Vagina (tissue), 2 donors: ENCODE results near the gene TAF15. TPM values are rescaled to one million over a fixed set of nuclear protein-coding genes. Genes with fewer than 3 reads are reported as not detected.
A peak's percentile ranks its signal among the peaks of the same experiment; 100 is the strongest.

Experiments
- DNase-seq, 2 donors: peaks; one replicate each; pipeline ENCODE4 v3.0.0-alpha.2; 2017; ENCODE audit errors: extremely low spot score in 2 of 2
- H3K27ac ChIP-seq: fragments of 200-600 bp; sonication (generic); one replicate; pipeline ENCODE4 v1.5.1; 2019
- H3K27me3 ChIP-seq: fragments of 200-600 bp; sonication (generic); one replicate; pipeline ENCODE4 v1.5.1; 2019
- H3K36me3 ChIP-seq, 2 donors: fragments of 200-600 bp; sonication (generic); one replicate each; pipeline ENCODE4 v1.5.1; 2017 to 2019
- H3K4me1 ChIP-seq: fragments of 200-600 bp; sonication (generic); one replicate; pipeline ENCODE4 v1.5.1; 2019
- H3K4me3 ChIP-seq, 2 donors: fragments of 200-600 bp; sonication (generic); 1 replicate in 1 of 2; 2 replicates in 1 of 2; pipeline ENCODE4 v1.5.1; 2016 to 2019
- H3K9me3 ChIP-seq: fragments of 200-600 bp; sonication (generic); one replicate; pipeline ENCODE4 v1.5.1; 2019
- POLR2A ChIP-seq, 2 donors: fragments of 450-650 bp; IDR thresholded peaks; one replicate each; pipeline ENCODE4 v1.6.1; 2017; ENCODE audit warnings: antibody characterized with exemption in 2 of 2, mild to moderate bottlenecking in 2 of 2, moderate library complexity in 2 of 2
- POLR2AphosphoS5 ChIP-seq, 2 donors: sonication (generic); formaldehyde crosslinking; IDR thresholded peaks; one replicate each; pipeline ENCODE4 v1.9.0; 2017; ENCODE audit warnings: antibody characterized with exemption in 2 of 2, mild to moderate bottlenecking in 2 of 2, low read depth in 1 of 2; ENCODE audit not compliant: insufficient read depth in 1 of 2
- intact Hi-C: fragments of 100-400 bp; cut with DNase I; formaldehyde crosslinking; loops from one replicate; pipeline ENCODE4 v1.15.1; 2023
- total RNA-seq: library from RNA; depleted of rRNA; stranded (reverse); fragments of >200 nt; gene quantifications from one replicate; pipeline ENCODE4 v1.2.3, GENCODE V29; 2016
- TF ChIP-seq, protein P1 (sequence below), 3 experiments: fragments of 450-650 bp in 2 of 3; fragments of 200-600 bp in 1 of 3; sonication (generic) in 1 of 3; IDR thresholded peaks; one replicate each; pipeline ENCODE4 v1.5.1; 2017 to 2019; ENCODE audit warnings: antibody characterized with exemption in 3 of 3, mild to moderate bottlenecking in 2 of 3, moderate library complexity in 2 of 3

TAF15 gene
- total RNA-seq, 1 donor from 2014 or later = 74.9 TPM

GRCh38 chr17:35797918-35798317 lies 11.4 kb upstream of the TAF15 start:
- H3K9me3 ChIP-seq = no peaks in the 10 kb centered on the region
- TF ChIP-seq, protein P1, sequence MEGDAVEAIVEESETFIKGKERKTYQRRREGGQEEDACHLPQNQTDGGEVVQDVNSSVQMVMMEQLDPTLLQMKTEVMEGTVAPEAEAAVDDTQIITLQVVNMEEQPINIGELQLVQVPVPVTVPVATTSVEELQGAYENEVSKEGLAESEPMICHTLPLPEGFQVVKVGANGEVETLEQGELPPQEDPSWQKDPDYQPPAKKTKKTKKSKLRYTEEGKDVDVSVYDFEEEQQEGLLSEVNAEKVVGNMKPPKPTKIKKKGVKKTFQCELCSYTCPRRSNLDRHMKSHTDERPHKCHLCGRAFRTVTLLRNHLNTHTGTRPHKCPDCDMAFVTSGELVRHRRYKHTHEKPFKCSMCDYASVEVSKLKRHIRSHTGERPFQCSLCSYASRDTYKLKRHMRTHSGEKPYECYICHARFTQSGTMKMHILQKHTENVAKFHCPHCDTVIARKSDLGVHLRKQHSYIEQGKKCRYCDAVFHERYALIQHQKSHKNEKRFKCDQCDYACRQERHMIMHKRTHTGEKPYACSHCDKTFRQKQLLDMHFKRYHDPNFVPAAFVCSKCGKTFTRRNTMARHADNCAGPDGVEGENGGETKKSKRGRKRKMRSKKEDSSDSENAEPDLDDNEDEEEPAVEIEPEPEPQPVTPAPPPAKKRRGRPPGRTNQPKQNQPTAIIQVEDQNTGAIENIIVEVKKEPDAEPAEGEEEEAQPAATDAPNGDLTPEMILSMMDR (IDR thresholded peaks at IDR 0.05) = no peak
- TF ChIP-seq POLR2AphosphoS5 (IDR thresholded peaks at IDR 0.05; ENCODE audit: insufficient read depth in 1 of 2, low read depth in 1 of 2) (no peak), POLR2A (IDR thresholded peaks at IDR 0.05) (no peak)
- H3K4me3 ChIP-seq = no peak overlapping the region
- peaks cover 26% of the 10 kb centered on the region for H3K4me1 ChIP-seq
- intact Hi-C loops = no loop called here
- peak in 1 of 2 donors; percentile 46 for DNase-seq
- no peaks in the 10 kb centered on the region for H3K27me3 ChIP-seq
- H3K36me3 ChIP-seq = no peaks in the 10 kb centered on the region
- no peak overlapping the region for H3K27ac ChIP-seq

- H3K36me3 ChIP-seq = no peaks in the 10 kb centered on the region
- no peak overlapping the region for H3K4me3 ChIP-seq
- H3K27me3 ChIP-seq = no peaks in the 10 kb centered on the region
- intact Hi-C loops = no loop called here
- peak in 1 of 2 donors; percentile 13 for TF ChIP-seq POLR2AphosphoS5 (IDR thresholded peaks at IDR 0.05; ENCODE audit: insufficient read depth in 1 of 2, low read depth in 1 of 2)
- TF ChIP-seq, protein P1 (IDR thresholded peaks at IDR 0.05) = no peak
- no peaks in the 10 kb centered on the region for H3K9me3 ChIP-seq
- H3K4me1 ChIP-seq = peaks cover 19% of the 10 kb centered on the region
- H3K27ac ChIP-seq = no peak overlapping the region
- peak in 1 of 2 donors; percentile 61 for DNase-seq
Observed at GRCh38 chr17:35799942-35800341, 9.3 kb upstream of the TAF15 start.

DNA sequence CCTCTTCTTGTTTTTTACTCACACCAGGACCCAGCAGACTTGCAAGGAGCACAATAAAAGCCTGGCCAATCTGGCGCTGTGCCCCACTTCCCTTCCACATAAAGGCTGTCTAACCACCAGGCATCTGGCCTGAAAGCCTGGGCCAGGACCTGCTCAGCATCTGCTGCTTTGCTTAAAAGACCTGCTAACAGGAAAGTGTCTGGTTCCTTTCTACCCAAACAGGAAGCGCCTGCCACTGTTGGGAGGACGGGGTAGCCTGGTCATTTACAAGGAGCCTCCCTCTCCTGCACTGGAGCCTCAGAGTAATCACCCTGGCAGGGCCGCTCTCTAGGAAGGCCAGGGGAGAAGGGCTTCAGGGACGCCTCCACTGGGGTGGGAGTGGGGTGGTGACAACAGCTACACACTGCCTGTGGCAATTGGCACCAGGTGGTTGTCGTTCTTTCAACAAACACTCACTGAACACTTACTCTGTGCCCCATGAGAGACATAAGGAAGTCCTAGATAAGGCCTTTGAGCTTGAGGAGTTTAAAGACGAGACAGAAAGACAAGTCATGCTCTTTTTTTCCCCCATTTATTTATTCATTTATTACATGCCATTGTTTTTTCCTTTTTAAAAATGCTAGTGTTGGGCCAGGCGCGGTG lies 7.6 kb upstream of the TAF15 start:
- no peak for DNase-seq
- TF ChIP-seq POLR2AphosphoS5 (IDR thresholded peaks at IDR 0.05; ENCODE audit: insufficient read depth in 1 of 2, low read depth in 1 of 2) (peak; percentile 62 to 67), POLR2A (IDR thresholded peaks at IDR 0.05) (no peak)
- TF ChIP-seq, protein P1 (IDR thresholded peaks at IDR 0.05) = no peak
- Histone ChIP-seq H3K4me3 (no peak overlapping the region), H3K36me3 (no peaks in the 10 kb centered on the region), H3K27ac (no peak overlapping the region), H3K27me3 (no peaks in the 10 kb centered on the region), H3K4me1 (peaks cover 19% of the 10 kb centered on the region), H3K9me3 (no peaks in the 10 kb centered on the region)
- intact Hi-C loops = no loop called here

DNA sequence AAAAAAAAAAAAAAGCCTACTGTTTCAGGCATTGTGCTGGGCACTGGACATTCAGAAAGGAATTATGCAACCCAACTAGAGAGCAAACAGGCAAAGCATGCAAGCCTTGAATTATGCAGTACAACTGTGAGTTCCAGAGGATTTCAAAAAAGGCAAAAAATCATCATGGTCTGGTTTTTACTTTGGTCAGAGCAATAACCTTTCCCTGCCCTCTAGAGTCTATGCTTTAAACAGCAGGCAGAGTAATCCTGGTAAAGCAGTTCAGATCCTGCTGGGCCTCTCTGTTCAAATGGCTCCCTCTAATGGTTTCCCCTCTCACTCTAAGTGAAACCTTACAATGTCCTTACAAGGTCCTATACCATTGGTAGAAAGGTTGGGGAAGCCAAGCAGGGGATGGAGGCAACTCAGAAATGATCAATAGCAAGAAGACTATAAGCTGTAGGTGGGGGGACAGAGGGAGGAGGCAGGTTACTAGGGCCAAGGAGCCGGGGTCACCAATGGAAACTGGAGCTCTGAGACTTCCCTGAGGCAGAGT lies 4.6 kb upstream of the TAF15 start:
- TF ChIP-seq, protein P1 (IDR thresholded peaks at IDR 0.05) = peak; percentile 65 to 79 (median 66)
- TF ChIP-seq POLR2AphosphoS5 (IDR thresholded peaks at IDR 0.05; ENCODE audit: insufficient read depth in 1 of 2, low read depth in 1 of 2) = peak in 1 of 2 donors; percentile 72
- TF ChIP-seq POLR2A (IDR thresholded peaks at IDR 0.05) = no peak
- Histone ChIP-seq H3K27me3 (no peaks in the 10 kb centered on the region), H3K4me1 (peaks cover 26% of the 10 kb centered on the region), H3K4me3 (no peak overlapping the region), H3K9me3 (no peaks in the 10 kb centered on the region), H3K36me3 (no peaks in the 10 kb centered on the region), H3K27ac (no peak overlapping the region)
- no peak for DNase-seq
- intact Hi-C loops = loop anchor here (2.0 kb wide), 1 partner anchor 40 kb away; no protein-coding TSS in a partner anchor
